NOMO-1 treated with dmso at 0.1 percent for 144 hours (cell line): ENCODE results near the gene BTBD6.

ENCODE experiments used
- DNase-seq: peaks from one replicate; lab custom pipeline; 2025; ENCODE audit not compliant: unreplicated experiment; lab: John Stamatoyannopoulos, UW

Gene BTBD6

DNA sequence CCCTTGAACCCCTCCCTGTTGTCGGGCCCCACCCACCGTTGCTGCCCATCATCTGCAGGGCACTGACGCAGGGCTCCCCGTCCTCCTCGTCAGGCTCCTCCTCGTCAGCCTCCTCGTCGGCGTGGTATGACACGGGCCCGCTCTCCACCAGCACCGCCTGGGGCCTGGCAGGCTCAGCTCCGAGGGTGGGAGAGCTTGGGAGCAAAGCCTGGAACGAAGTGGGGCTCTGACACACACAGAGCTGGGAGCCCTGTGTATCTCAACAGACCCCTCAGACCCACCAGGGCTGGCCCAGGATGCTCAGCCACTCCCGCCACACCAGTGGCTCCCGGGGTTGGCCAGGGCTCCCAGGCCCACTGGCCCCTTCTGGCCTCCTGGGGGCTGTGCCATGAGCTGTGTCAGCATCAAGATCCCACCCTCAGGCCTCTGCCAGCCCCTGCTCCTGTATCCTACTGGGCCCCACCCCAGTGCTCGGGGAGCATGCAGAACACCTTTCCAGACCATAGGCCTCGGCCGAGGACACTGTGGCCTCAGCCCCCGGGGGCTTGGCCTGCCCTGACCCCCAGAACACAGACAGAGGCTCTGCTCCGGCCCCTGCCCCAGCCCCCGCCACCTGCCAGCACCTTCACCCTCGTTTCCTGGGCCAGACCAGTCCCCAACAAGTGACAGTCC is 37.1 kb upstream of the BTBD6 start:
- DNase-seq = no peak

DNA sequence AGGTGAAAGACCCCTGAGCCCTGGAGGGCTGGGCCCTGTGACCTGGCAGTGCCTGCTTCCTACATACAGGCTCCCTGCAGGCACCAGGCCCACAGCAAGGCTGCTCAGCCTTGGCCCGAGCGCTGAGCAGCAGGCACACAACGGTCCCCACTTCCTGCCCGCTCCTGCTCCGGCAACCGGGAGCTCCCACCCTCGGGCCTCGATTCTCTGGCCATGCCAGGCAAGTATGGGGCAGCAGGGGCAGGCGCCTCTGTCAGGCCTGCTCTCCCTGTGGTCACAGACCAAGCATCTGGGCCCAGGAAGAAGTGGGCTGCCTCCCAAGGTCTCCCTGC is 36.6 kb upstream of the BTBD6 start:
- DNase-seq = no peak

DNA sequence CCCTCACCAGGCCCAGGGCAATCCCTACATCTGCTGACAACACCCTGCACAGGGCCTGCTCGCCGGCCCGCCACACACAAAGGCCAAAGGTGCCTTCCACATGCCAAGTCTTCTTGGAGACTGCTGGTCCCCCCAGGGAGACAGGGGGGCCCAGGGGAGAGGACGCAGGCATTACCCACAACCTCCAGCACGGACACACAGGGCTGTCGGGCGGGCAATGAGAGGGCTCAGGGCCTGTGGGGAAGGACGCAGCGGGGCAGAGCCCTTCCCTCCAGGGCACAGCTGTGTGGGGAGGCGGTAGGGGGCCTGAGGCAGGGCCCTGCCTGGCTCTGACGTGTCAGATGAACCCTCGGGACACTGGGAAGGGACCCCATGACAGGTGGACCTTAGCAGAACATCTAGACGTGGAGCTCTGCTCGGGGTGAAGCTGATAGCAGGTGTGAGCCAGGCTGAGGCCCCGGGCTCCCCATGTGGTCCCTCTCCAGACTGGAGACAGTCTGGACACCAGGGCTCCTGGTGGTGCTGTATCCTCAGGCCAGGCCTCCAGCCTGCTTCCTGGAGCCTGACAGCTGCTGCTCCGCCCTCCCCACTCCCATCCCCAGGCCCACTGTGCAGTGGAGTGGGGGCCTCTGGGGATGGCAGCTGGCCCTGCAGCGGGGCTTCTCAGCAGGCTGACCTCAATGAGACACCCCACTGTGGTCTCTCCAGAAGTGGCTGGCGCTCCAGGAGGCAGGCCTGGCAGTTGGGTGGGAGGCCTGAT is 35.6 kb upstream of the BTBD6 start:
- DNase-seq = no peak

DNA sequence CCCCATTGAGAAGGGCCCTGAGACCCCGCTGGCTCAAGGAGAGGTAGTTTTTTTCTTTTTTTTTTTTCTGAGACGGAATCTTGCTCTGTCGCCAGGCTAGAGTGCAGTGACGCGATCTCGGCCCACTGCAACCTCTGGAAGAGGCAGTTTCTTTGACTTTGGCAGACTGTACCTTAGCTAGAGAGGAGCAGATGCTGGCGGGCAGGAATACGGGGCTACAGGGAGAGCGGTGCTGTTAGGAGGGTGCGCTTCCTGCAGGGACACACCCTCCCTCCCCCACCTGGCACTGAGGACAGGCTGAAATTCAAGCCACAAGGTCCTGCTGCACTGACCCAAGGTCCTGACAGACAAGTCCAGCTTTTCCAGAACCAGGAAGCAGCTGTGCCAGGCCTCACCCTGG is 35.0 kb upstream of the BTBD6 start:
- no peak for DNase-seq

DNA sequence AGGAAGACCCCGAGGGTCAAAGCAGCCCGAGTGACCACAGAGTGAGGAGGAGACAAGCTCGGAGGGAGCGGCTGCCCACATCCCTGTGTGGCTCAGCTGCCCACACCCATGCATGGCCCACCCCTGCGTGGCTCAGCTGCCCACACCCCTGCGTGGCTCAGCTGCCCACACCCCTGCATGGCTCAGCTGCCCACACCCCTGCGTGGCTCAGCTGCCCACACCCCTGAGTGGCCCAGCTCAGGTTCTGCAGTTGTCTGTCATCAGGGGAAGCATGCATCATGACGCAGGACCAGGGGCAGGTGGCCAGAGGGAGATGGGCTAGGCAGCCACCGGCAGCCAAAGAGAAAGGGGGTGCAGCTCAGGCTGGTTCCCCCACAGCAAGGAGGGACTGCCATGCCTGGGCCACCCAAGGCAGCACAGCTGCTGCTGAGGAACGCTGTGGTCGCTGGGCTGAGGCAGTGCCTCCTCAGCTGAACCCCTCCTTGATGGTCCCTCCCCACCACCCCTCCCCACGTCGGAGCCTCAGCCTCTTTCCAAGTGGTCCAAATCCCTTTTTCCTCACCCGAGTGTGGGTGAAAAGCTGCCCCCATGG is 33.9 kb upstream of the BTBD6 start:
- no peak for DNase-seq

DNA sequence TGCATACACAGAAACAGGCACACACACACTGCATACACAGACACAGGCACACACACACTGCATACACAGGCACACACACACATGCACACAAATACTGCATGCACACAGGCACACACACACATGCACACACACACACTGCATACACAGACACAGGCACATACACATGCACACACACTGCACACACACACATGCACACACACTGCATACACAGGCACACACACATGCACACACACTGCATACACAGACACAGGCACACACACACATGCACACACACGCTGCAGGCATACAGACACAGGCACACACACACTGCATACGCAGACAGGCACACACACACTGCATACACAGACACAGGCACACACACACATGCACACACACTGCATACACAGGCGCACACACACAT is 32.7 kb upstream of the BTBD6 start:
- no peak for DNase-seq

DNA sequence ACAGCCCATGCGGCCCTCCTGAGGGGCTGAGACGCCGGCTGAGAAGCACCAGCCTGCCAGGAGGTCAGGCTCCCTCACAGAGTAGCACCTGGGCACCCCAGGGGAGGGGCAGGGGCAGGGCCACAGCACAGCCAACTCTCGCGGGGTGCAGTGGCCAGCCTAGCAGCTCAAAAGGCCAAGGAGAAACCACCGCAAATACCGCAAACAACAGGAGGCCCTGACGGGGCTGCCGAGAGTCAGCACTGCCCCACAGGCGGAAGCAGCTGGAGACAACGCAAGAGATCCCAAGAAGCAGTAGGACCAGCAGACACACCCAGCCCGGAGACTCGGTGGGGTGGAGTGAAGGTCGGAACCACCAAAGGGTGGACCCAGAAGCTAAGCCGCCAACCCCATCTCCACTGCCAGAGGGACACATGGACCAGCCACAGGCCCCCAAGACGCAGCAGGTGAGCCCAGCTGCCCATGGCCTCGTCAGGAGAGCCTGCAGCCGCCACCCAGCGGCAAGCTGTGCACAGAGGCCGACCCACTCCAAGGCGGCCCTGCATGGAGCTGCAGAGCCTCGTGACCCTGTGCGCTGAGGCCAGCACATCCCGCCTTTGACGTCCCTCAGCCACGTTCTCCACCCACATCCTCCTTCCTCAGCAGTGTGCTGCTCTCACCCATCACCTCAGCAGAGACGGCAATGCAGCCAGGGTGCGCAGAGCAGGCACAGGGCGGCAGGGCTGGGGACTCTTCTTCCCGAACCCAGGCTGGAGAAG is 31.7 kb upstream of the BTBD6 start:
- DNase-seq = no peak

DNA sequence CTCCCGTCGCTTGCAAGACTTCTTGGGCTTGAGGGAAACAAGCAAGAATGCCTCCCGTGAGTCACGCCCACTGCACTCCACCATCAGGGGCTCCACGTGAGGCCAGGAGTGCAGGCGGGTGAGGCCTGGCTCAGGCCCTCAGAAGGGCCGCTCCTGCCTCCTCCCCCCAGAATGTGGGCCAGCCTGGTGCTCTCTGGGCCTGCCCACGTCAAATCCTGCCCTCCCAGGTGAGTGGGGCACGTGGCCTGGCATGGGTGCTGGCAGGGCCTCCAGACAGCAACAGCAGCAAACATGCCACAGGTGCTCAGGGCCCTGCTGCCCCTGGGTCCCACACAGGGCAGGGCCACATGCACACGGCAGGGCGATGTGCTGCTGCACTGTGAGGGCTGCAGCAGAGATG is 30.6 kb upstream of the BTBD6 start:
- no peak for DNase-seq

DNA sequence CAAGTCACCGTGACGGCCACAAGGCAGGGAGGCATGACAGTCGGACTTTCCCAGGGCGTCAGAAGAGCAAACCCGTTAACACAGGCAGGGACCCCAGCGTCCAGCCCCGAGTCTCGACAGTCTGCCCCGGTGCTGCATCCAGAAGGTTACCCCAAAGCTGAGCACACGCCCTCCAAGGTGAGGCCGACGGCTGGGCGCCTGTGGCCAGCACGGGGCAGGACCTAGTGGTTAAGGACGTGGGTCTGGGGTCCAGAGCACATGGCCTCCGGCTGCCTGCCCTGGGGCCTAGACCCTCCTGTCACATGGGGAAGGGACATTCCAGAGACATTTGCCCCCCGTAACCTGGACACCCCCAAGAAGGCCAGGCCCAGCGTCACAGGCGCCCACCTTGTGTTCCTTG is 29.7 kb upstream of the BTBD6 start:
- DNase-seq = no peak

DNA sequence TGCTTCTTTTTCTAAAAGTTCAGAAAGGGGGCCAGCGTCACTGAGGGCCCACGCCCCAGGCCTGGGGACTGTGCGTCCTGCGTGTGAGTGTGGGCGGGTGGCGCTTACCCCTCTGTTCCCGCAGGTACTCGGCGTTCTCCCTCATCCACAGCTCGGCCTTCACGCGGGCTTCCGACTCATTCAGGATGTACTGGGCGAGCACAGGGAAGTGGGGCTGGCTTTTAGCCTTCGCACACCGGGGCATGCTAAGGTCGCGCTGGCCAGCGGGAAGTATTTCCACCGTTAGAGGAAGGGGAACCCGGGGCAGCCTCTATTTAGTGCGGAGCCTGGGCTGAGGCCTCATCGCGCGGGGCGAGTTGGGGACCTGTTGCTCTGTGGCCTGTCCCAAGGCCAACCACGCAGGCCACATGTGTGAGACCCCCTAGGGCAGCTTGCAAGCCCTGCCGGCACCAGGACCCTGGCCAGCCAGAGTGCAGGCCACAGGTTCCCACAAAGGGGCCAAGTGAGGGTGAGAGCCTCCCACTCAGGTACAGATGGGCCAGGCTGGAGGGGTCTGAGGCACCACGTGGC is 29.2 kb upstream of the BTBD6 start:
- DNase-seq = no peak

DNA sequence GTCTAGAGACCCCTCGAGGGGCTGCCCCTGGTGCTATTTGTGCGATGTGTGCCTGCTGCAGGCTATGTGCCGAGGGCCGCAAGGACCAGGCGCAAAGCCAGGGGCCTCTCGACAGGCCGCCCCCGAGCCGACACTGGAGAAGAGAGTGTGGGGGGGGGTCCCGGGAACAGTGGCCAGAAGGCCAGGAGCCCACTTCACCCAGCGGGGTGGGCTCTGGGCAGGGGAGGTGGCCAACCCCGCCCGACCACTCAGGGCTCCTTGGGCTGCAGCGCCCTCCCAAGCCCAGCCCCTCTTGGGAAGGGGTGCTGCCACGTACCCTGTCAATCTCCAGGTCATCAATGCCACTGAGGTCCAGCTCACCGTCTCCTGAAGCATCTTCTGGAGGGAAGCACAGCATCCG is 28.6 kb upstream of the BTBD6 start:
- DNase-seq = no peak

DNA sequence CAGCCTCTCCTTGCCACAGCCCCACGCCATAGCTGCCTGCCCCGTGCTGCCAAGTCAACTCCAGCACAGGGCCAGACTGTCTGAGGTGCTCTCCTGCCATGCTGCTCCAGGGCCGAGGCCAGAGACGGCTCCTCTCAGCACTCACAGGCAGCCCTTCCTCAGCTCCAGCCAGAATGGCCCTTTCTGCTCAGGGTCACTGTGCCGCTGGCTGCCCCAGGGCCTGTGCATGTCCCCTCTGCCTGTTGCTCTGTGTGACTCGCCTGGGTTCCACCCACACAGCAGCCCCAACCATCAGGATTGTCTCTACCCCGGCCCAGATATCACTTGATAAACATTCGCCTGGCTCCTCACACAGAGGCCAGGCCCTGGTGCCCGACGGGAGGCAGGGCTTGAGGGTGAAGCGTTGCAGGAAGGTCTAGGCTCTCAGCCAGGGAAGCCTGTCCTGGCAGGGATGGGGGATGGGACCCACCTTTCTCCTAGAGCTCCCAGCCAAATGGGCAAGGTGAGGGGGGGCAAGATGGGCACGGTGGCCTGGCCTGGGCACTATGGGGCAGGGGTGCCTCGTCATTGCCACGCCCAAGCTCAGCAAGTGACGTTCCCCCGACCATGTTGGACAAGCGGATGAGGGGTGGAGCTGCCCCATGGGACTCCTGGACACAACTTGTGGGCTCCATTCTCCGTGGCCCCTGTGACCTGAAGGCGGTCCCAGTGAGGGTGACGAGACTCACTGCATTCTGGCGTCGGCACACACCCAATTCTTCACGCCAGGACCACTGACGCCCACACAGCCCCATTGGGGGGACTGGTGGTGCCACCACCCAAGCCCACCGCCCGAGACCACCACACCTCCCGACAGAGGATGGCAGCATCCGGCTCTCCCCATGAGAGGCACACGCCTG is 27.4 kb upstream of the BTBD6 start:
- DNase-seq = no peak

DNA sequence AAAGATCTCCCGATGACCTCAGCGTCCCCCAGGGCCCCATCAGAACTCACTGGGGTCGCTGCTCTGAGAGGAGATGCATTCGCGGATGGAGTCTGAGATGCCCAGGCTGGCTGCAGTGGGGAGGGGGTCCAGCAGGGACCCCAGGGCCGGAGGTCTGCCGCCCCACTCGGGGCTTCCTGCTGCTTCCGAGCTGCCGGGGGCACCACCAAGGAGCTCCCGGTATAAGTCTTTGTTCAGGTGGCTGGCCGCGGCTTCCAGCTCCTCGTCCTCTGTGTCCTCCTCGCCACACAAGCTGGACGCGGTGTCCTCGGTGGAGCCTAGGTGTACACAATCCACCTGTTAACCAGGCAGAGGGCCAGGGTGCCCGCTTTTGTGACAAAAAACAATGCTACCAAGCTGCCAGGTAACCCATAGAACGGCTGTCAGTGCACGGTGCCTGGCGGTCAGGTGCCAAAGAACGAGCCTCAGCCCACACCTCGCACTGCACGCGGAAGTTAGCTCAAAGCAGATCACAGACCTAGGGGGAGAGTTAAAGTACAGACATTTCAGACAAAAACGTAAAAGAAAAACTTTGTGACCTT is 26.6 kb upstream of the BTBD6 start:
- no peak for DNase-seq

DNA sequence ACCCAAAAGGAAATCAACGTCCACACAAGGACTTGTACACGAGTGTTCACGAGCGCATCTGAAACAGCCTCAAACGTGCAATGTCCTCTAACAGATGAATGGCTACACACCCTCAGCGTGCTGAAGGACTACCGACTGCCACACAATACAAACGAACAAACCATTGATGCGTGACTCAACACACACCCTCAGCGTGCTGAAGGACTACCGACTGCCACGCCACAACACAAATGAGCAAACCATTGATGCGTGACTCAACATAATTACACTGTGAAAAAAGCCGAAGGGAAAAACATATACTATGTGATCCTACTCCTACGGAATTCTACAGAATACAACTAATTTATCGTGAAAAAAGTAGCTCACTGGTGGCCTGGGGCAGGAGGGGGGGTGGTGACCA is 25.1 kb upstream of the BTBD6 start:
- no peak for DNase-seq

DNA sequence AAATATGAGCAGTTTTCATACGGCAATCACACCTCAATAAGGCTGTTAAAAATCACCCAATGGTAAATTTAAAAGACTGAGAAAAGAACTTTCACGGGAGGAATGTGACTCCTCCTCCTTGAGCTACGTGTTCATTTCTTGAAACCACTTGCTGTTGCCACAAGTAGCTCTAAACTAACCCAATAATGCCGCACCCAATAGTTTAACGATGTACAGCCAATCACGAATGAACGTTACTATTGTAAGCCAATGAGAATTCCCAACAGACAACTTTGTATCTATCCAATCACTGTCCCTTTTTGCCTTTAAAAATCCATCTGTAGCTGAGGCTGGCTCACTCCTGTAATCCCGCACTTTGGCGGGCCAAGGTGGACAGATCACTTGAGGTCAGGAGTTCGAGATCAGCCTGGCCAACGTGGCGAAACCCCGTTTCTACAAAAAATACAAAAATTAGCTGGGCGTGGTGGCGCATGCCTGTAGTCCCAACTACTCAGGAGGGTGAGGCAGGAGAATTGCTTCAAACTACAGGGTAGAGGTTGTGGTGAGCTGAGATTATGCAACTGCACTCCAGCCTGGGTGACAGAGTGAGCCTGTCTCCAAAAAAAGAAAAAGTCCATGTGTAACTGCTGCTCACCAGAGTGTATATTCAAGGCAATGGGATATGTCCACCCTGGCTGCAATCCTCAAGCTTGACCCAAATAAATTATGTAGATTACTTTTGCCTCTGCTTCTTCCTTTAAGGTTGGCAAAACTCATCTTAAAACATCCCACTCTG is 24.4 kb upstream of the BTBD6 start:
- no peak for DNase-seq

DNA sequence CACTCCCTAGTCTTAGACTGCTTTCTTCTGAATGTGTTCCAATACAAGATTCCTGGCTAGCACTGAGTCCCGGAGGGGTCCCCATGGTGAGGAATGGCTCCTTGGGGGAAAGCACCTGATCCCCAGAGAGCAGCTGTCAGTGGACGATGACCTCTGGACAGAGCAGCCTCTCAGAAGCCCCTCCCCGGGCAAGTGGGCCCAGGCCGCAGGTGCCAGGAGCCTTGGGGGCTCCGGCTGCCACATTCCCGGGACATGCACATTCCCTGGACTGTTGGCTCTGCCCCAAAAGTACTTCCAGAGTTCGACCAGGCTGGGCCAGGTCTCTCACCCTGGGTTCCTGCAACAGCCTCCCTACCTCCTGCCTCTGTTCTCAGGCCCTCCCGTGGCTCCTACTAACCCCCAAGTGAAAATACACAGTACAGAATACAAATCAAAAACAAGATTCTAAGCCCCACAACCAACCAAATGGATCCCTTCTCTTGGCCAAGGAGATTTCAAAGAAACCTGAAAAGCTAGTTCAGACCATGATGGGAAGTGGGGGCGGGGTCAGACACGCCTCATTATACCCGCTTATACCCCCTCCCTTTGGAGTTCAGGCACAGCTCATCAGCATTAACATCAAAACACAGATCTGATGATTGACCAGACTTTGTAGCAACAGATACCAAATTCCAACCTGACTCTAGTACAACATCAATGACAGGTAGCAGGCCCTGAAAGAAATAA is 23.3 kb upstream of the BTBD6 start:
- no peak for DNase-seq

DNA sequence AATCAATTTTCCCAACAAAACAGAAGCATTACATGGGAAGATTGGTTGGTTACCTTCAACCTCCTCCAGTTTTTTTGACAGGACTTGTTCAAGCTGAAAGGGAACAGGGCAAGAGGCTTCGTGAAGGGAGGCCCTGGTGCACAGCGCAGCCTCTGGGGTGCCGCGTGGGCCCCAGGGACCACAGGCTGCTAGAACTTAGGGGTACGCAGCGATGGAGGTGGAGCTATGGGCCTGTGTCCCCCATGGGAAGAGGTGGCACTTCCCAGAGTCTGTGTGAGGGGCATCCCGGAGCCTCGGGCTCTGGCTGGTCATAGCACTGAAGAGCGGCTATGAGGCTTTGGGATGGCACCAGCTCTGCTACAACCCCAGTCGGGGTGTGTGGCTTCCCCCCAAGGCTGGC is 22.1 kb upstream of the BTBD6 start:
- DNase-seq = no peak

DNA sequence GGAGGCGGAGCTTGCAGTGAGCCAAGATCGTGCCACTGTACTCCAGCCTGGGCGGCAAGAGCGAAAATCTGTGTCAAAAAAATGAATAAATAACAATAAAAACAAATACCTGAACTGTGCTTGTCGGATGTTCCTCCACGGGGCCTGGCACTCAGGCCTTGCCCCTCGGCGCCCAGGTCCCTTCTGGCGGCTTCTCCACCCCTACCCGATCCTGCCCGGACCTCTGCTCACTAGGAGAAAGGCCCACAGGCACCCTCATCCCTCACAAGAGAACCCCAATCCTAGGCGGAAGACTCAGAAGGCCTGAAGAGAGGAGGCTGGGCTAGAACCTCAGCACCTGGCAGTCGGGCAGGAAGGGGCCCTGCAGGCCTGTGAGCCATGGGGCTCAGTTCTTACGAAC is 21.0 kb upstream of the BTBD6 start:
- DNase-seq = no peak

DNA sequence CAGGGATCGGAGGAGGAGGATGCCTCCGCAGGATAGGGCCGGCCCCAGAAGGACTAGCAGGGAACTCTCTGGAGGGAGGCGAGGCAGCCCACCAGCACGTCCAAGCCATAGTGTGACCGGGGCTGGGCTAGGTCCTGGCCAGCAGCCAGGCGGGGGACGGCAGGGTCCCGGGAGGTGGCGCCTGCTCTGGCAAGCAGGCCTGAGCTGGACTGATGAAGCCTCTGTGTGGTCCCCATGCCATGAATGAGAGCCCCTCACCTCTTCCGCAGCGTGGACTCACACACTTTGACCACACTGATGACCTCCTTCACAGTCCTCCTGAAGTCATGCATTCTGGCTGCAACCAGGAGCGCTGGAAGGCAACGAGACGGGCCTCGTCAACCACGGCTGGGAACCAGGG is 19.8 kb upstream of the BTBD6 start:
- no peak for DNase-seq
